Fibroblast of lung (primary cell): ENCODE data around the gene PCSK4. TPM values are rescaled to one million over a fixed set of nuclear protein-coding genes. Genes with fewer than 3 reads are reported as not detected.

Source experiments
- DNase-seq, 2 donors: peaks; one replicate each; pipeline versions ENCODE4 v3.0.0 to v3.0.0-alpha.2; 2010; ENCODE audit warnings: low read depth in 2 of 2
- H2AFZ ChIP-seq: 2 replicates; pipeline ENCODE4 v1.5.1; 2012; ENCODE audit warnings: low read length, control low read depth, inconsistent platforms
- H3K27ac ChIP-seq: 2 replicates; pipeline ENCODE4 v1.5.1; 2011; ENCODE audit warnings: low read length, control low read depth; ENCODE audit not compliant: insufficient read depth
- H3K27me3 ChIP-seq: 2 replicates; pipeline ENCODE4 v1.5.1; 2011; ENCODE audit warnings: mild to moderate bottlenecking, low read length; ENCODE audit not compliant: control insufficient read depth, insufficient read depth
- H3K36me3 ChIP-seq: 2 replicates; pipeline ENCODE4 v1.5.1; 2011; ENCODE audit warnings: low read length; ENCODE audit not compliant: control insufficient read depth, insufficient read depth
- H3K4me1 ChIP-seq: 2 replicates; pipeline ENCODE4 v1.5.1; 2011; ENCODE audit warnings: low read length; ENCODE audit not compliant: control insufficient read depth, insufficient read depth; ENCODE audit errors: extremely low read depth
- H3K4me2 ChIP-seq: 2 replicates; pipeline ENCODE4 v1.5.1; 2011; ENCODE audit warnings: low read length, control low read depth; ENCODE audit not compliant: insufficient read depth; ENCODE audit errors: extremely low read depth
- H3K4me3 ChIP-seq, 4 experiments: fragments of 200-600 bp in 1 of 4; sonication (generic) in 1 of 4; replicated peaks in 1 of 4; 2 replicates each; pipeline ENCODE4 v1.5.1; 2011 to 2016; ENCODE audit warnings: low read length in 4 of 4, low read depth in 3 of 4, mild to moderate bottlenecking in 3 of 4, control low read depth in 2 of 4, inconsistent platforms in 1 of 4, mixed read lengths in 1 of 4; ENCODE audit not compliant: insufficient read depth in 1 of 4; ENCODE audit errors: control extremely low read depth in 1 of 4
- H3K79me2 ChIP-seq: 2 replicates; pipeline ENCODE4 v1.5.1; 2012; ENCODE audit warnings: mild to moderate bottlenecking, low read length, inconsistent platforms; ENCODE audit not compliant: control insufficient read depth, insufficient read depth
- H3K9ac ChIP-seq: 2 replicates; pipeline ENCODE4 v1.5.1; 2011; ENCODE audit warnings: mild to moderate bottlenecking, low read length, control low read depth; ENCODE audit not compliant: insufficient read depth
- H3K9me3 ChIP-seq: 2 replicates; pipeline ENCODE4 v1.5.1; 2012; ENCODE audit warnings: low read depth, low read length; ENCODE audit not compliant: control insufficient read depth, insufficient read depth
- H4K20me1 ChIP-seq: 2 replicates; pipeline ENCODE4 v1.5.1; 2011; ENCODE audit warnings: low read length; ENCODE audit not compliant: control insufficient read depth, insufficient read depth; ENCODE audit errors: extremely low read depth
- EZH2 ChIP-seq: IDR thresholded peaks from 2 replicates; pipeline ENCODE4 v1.5.1; 2012; ENCODE audit warnings: low read length, control low read depth, mild to moderate bottlenecking; ENCODE audit errors: missing control alignments
- polyA plus RNA-seq, 2 donors: library from polyadenylated mRNA; depleted of rRNA in 1 of 2; stranded (reverse) in 1 of 2; unstranded in 1 of 2; fragments of >200 nt; gene quantifications; 2 replicates each; pipeline ENCODE4 v1.2.1, GENCODE V29; 2011 to 2012; ENCODE audit warnings: missing spikeins in 1 of 2
- total RNA-seq: library from RNA; depleted of rRNA; stranded (reverse); fragments of >200 nt; gene quantifications from 2 replicates; pipeline ENCODE4 v1.2.1, GENCODE V29; 2014
- TF ChIP-seq, protein P1 (sequence below), 2 donors: IDR thresholded peaks in 1 of 2; conservative IDR thresholded peaks in 1 of 2; 1 replicate in 1 of 2; 2 replicates in 1 of 2; pipeline ENCODE4 v1.5.1; 2011 to 2012; ENCODE audit warnings: low read length in 2 of 2, control low read depth in 1 of 2, inconsistent platforms in 1 of 2, low read depth in 1 of 2, mild to moderate bottlenecking in 1 of 2

Gene PCSK4
- total and polyA plus RNA-seq, 2 donors (not counting 1 experiment from before 2014, with no cell fraction given), result 0.28 to 3.5 TPM

DNA sequence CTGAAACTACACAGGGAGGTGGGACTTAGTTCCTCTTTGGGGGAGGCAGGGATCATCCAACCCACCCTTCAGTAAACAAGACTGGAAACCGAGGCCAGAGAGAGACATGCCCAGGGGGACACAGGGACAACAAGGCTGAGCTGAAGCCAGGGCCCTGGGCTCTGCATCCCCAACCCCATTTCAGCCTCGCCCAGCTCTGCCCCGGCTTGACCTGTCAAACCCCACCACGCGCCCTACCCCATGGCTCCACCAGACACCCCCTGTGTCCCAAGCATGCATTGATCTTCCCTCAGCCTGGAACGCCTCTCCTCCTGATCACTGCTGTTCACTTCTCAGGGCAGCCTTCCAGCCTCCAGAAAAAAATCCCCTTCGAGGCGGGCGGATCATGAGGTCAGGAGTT, 42.2 kb downstream of the PCSK4 start:
- Histone ChIP-seq H3K36me3 (no peaks in the 10 kb centered on the region), H3K4me2 (no peak overlapping the region), H3K27me3 (peaks cover 55% of the 10 kb centered on the region), H3K4me1 (peaks cover 3% of the 10 kb centered on the region), H2AFZ (no peak overlapping the region), H3K9ac (no peak overlapping the region), H4K20me1 (no peaks in the 10 kb centered on the region), H3K27ac (no peak overlapping the region), H3K4me3 (no peak overlapping the region), H3K79me2 (no peaks in the 10 kb centered on the region), H3K9me3 (no peaks in the 10 kb centered on the region)
- TF ChIP-seq, protein P1, sequence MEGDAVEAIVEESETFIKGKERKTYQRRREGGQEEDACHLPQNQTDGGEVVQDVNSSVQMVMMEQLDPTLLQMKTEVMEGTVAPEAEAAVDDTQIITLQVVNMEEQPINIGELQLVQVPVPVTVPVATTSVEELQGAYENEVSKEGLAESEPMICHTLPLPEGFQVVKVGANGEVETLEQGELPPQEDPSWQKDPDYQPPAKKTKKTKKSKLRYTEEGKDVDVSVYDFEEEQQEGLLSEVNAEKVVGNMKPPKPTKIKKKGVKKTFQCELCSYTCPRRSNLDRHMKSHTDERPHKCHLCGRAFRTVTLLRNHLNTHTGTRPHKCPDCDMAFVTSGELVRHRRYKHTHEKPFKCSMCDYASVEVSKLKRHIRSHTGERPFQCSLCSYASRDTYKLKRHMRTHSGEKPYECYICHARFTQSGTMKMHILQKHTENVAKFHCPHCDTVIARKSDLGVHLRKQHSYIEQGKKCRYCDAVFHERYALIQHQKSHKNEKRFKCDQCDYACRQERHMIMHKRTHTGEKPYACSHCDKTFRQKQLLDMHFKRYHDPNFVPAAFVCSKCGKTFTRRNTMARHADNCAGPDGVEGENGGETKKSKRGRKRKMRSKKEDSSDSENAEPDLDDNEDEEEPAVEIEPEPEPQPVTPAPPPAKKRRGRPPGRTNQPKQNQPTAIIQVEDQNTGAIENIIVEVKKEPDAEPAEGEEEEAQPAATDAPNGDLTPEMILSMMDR (conservative IDR thresholded peaks at IDR 0.05 in 1 of 2, IDR thresholded peaks at IDR 0.05 in 1 of 2; ENCODE audit: low read depth in 1 of 2, low read length in 2 of 2), result no peak
- no peak for TF ChIP-seq EZH2
- DNase-seq, result no peak

DNA sequence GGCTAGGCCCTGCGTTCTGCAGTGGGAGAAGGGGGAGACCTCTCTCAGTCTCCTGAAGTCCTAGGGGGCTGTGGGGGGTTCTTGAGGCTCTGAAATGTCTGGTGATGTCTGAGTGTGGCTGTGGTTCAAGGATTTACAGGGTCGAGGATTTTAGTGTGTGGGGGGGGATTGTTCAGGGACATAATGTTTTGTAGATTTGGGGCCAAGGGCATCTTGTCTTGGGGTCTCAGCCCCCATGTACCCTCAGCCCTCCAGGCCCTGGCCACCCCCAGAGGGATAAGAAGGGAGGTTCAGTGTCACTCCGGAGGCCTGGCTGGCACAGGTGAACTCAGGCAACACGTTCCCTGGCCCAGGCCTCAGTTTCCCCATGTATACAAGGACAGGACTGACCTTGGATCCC, 42.6 kb downstream of the PCSK4 start:
- Histone ChIP-seq H3K36me3 (peaks cover 2% of the 10 kb centered on the region), H3K27ac (no peak overlapping the region), H2AFZ (no peak overlapping the region), H3K79me2 (no peaks in the 10 kb centered on the region), H3K4me3 (no peak overlapping the region), H3K4me1 (peaks cover 3% of the 10 kb centered on the region), H4K20me1 (no peaks in the 10 kb centered on the region), H3K9me3 (no peaks in the 10 kb centered on the region), H3K9ac (no peak overlapping the region), H3K27me3 (peaks cover 52% of the 10 kb centered on the region), H3K4me2 (no peak overlapping the region)
- DNase-seq, result no peak
- no peak for TF ChIP-seq EZH2
- TF ChIP-seq, protein P1 (conservative IDR thresholded peaks at IDR 0.05 in 1 of 2, IDR thresholded peaks at IDR 0.05 in 1 of 2; ENCODE audit: low read depth in 1 of 2, low read length in 2 of 2), result no peak

DNA sequence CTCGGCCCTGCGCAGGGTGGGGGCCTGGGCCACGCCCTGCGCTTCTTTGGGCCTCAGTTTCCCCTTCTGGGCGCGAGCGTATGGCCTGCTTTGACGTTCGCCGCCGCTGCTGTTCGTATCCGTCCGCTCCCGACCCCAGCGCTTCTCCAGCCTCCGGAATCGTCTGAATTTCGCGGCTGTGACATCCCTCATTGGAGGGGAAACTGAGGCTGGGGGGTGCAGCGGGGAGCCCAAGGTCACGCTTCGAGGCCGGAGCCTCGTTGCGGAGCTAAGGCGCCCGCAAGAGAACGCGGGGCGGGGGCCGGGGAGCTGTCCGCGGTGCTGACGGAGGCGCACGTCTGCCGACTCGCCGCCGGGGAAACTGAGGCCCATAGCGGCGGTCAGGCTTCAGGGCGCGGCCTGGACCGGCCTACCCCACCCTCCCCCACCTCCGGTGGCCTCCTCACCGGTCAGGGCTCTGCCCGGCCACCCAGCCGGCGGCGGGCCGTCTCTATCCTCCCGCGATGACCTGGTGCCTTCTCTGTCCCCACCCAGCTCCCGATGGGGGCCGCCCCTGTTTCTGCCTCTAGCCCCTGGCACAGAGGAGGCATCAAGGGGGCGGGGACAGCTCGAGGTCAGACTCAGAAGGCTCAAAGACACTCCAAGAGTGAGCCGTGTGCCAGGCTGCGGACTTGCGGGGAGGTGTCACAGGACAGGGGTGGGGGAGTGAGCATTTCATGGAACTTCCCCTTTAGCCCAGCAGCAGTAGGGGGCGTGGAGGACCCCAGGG, 43.3 kb downstream of the PCSK4 start:
- H3K4me2 ChIP-seq, result no peak overlapping the region
- H3K9me3 ChIP-seq, result no peaks in the 10 kb centered on the region
- DNase-seq, result no peak
- no peak overlapping the region for H3K27ac ChIP-seq
- H4K20me1 ChIP-seq, result no peaks in the 10 kb centered on the region
- peaks cover 2% of the 10 kb centered on the region for H3K79me2 ChIP-seq
- TF ChIP-seq, protein P1 (conservative IDR thresholded peaks at IDR 0.05 in 1 of 2, IDR thresholded peaks at IDR 0.05 in 1 of 2; ENCODE audit: low read depth in 1 of 2, low read length in 2 of 2), result no peak
- TF ChIP-seq EZH2, result peak; percentile 97
- H3K4me3 ChIP-seq, result peak overlapping the region in 1 of 4 experiments; percentile 50
- H3K9ac ChIP-seq, result no peak overlapping the region
- peaks cover 46% of the 10 kb centered on the region for H3K27me3 ChIP-seq
- H2AFZ ChIP-seq, result no peak overlapping the region
- H3K4me1 ChIP-seq, result peaks cover 3% of the 10 kb centered on the region
- H3K36me3 ChIP-seq, result peaks cover 6% of the 10 kb centered on the region
